H54 (cell line): ENCODE measurements around the gene AHCYL1.

Source experiments
- DNase-seq: peaks from one replicate; pipeline ENCODE4 v3.0.0; 2011; ENCODE audit warnings: low spot score, mixed read lengths; ENCODE audit not compliant: insufficient read length
- FAIRE-seq: peaks from 3 replicates; lab custom pipeline; 2011; peaks lifted over from hg19 to GRCh38; lab: Jason Lieb, UNC
- POLR2A ChIP-seq: IDR thresholded peaks from 2 replicates; pipeline ENCODE4 v1.6.1; 2011; ENCODE audit warnings: low read depth, mild to moderate bottlenecking, low read length

Gene AHCYL1

GRCh38 chr1:109996476-109996875 is 11.9 kb downstream of the AHCYL1 start:
- no peak for DNase-seq
- no peak for FAIRE-seq
- TF ChIP-seq POLR2A, result no peak

DNA sequence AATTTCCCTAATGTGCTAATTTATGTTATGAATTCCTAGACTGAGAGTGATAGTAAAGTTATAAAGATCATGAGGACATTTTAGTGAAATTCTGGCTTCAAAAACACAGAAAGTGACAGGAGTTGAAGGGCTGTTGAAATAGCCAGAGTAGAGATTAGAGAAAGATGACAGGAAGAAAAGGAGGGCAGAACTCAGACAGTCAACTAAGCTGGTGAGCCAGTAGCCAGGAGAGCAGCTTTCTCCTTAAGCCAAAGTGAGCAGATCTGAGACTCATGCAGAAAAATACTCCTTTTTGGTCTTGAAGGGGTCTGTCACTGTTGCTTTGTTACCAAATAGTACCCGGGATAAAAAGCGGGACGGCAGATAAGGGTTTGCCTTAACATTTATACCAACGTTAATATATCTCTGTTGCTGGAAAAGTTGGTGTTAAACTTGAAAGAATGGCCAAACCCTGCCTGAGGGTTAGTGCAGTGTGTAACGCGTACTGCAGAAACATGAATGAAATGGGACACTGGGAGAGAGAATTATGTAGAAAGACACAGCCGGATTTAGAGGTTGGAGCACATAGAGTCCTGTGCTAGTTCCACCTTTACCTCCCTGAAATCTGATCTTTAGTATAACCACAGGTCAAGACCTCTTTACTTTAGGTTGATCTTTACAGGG is 12.8 kb downstream of the AHCYL1 start:
- no peak for FAIRE-seq
- no peak for DNase-seq
- TF ChIP-seq POLR2A, result no peak

DNA sequence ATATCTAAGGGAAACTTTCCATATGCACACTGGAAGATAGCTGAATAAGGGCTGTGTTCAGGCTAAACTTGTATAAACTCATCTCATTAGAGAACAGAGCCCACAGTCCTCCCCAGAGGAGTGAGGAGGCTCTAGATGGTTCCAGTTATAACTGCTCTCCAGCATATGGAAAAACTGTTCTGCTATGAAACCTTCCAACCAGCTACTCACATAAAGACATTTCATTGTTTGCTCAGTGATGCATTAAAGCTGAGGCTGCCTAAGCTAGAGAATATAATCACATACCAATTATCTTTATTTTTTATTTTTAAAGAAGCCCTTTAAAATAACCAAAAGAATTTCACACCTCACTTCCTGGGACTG is 13.3 kb downstream of the AHCYL1 start:
- DNase-seq, result no peak
- no peak for FAIRE-seq
- no peak for TF ChIP-seq POLR2A

- TF ChIP-seq POLR2A, result no peak
- no peak for DNase-seq
- FAIRE-seq, result peak; percentile 53
Measured at GRCh38 chr1:110002695-110003094, 18.1 kb downstream of the AHCYL1 start.

GRCh38 chr1:110003747-110004428 is 19.3 kb downstream of the AHCYL1 start:
- DNase-seq (peak; percentile 56), FAIRE-seq (peak; percentile 100)
- TF ChIP-seq POLR2A, result no peak

DNA sequence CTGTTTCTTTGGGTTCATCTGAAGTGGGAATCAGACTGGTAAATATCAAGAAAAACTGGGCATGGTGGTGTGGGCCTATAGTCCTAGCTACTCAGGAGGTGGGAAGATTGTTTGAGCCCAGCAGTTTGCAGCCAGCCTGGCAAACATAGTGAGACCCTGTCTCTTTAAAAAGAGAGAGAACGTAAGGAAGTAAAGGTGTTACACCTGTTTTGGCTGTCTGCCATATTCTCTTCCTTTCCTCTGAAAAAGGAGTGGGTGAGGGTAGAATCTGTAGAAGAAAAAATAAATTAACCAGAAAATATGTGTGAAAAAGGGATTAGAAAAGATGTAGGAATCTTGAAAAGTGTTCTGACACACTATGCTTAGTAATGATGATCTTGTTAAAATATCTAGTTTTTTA is 20.0 kb downstream of the AHCYL1 start:
- TF ChIP-seq POLR2A, result no peak
- no peak for FAIRE-seq
- no peak for DNase-seq

- FAIRE-seq, result no peak
- TF ChIP-seq POLR2A, result no peak
- no peak for DNase-seq
Measured at GRCh38 chr1:110005971-110006370, 21.4 kb downstream of the AHCYL1 start.

DNA sequence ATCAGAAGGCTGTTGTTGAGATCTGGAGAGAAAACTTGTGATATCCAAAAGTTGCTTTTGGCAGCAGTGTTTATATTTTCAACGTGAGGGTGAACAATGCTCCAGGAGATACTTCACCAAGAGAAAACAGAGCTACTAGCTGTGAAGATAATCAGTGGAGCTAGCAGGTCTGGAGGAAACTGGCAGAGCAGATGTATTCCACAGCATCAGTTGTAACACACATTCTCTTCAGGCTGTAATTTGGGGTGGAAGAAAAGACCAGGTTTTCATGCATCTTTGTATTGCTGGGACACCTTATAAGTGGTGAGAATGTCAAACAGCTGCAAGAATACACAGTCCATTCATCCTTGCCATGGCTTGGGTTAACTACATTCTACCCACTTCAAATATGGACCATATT is 22.0 kb downstream of the AHCYL1 start:
- FAIRE-seq, result peak; percentile 23
- no peak for DNase-seq
- TF ChIP-seq POLR2A, result no peak

- DNase-seq, result no peak
- no peak for FAIRE-seq
- TF ChIP-seq POLR2A, result no peak
Measured at GRCh38 chr1:110007046-110007830, 22.7 kb downstream of the AHCYL1 start.

DNA sequence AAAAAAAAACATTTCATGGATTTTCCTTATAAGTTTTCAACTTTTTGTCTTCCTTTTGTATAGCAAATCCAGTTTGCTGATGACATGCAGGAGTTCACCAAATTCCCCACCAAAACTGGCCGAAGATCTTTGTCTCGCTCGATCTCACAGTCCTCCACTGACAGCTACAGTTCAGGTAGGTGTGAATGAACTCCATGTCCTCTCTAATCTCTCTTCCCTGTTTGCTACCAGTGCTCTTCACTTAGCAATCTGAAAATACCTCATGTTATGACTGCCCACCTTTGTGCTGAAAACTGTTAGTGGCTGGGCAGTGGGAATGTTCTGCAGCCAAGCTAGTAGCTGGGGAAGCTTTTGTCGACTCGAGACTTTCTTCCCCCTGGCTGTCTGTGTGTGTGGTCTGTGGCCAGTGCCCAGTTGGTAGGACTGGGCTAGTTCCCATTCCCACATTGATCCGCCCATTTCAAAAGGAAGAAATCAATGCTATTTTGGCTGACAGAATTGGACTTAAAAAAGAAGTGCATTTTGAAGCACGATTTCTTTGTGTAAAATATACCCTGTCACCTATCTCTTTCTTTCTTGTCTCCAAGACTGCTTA is 24.5 kb downstream of the AHCYL1 start:
- no peak for DNase-seq
- no peak for FAIRE-seq
- TF ChIP-seq POLR2A, result no peak

DNA sequence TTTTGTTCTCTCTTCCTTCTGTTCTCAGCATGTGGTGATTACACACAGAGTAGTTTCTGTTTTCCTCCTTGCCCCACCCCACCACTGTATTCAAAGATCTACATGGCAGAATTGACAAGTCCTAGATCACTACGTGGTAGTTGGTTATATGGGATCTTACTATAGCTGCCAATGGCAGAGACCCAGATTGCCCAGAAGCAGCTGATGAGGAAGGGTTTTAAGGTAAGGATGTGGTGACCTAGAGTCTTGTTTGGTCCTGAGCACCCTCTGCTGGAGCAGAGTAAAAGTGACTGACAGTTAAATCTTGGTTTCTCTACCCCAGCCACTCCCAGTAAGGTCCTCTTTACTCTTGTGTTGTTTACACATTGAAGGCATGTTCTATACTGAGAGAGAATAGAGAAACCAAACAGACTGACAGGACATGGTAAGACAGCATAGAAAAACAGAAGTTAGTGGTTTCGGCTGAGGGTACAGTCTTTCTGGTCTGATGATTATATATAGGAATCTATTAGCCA is 27.0 kb downstream of the AHCYL1 start:
- TF ChIP-seq POLR2A, result no peak
- DNase-seq (peak; percentile 33), FAIRE-seq (peak; percentile 92)

- TF ChIP-seq POLR2A, result no peak
- no peak for DNase-seq
- no peak for FAIRE-seq
Measured at GRCh38 chr1:110012100-110012780, 27.7 kb downstream of the AHCYL1 start.

DNA sequence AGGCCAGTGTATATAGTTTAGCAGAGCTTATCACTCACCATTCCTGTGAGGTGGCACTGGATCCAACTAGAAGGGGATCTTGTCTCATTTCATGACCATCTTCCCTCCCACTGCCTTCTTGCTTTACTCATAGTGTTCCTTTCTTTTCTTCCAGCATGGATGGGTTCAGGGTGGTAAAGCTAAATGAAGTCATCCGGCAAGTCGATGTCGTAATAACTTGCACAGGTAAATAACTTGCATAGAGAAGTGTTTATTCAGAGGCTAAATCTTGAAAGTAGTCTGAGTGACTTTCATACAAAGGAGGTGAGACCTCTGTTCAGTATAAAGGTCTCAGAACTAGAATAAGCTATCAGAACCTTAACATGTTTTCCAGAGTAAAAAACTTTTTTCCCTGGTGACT is 33.2 kb downstream of the AHCYL1 start:
- TF ChIP-seq POLR2A, result no peak
- FAIRE-seq, result no peak
- no peak for DNase-seq
